HS-27A (cell line): ENCODE results near the gene ADAMTS13.
A peak's percentile ranks its signal among the peaks of the same experiment; 100 is the strongest.
"Not testable (repeated sequence)": the region's sequence is repeated elsewhere in the genome, so short reads cannot be mapped to it uniquely, and the experiment has no call there.

Experiments
- DNase-seq: peaks from one replicate; pipeline ENCODE4 v3.0.0-alpha.2; 2012; ENCODE audit warnings: low read depth, missing footprints

ADAMTS13 gene

GRCh38 chr9:133421615-133422542, at the start of gene ADAMTS13:
ADAMTS13 (plus strand) TSS chr9:133422367; CDS start chr9:133422444, 77 bp downstream.
- no peak for DNase-seq

- no peak for DNase-seq
These were observed 47.5 kb upstream of the ADAMTS13 start for GRCh38 chr9:133374612-133375115.

- DNase-seq, result no peak
These were observed 46.9 kb upstream of the ADAMTS13 start for GRCh38 chr9:133375116-133375723.

- peak; percentile 42 for DNase-seq
These were observed 46.2 kb upstream of the ADAMTS13 start, which contains the start of the genes STKLD1 and SURF4 for GRCh38 chr9:133375724-133376654. STKLD1 (plus strand) TSS chr9:133376366; CDS start chr9:133376474, 108 bp downstream. SURF4 (minus strand) TSS chr9:133376060; CDS start chr9:133375969, 91 bp downstream.

- DNase-seq, result not testable (repeated sequence)
These were observed 44.9 kb upstream of the ADAMTS13 start for GRCh38 chr9:133377280-133377679.

GRCh38 chr9:133377721-133378216, 44.4 kb upstream of the ADAMTS13 start:
- no peak for DNase-seq

GRCh38 chr9:133378408-133378962, 43.7 kb upstream of the ADAMTS13 start:
- no peak for DNase-seq

GRCh38 chr9:133379153-133380086, 42.7 kb upstream of the ADAMTS13 start:
- DNase-seq, result no peak

GRCh38 chr9:133380734-133381133, 41.4 kb upstream of the ADAMTS13 start:
- no peak for DNase-seq

GRCh38 chr9:133382507-133383141, 39.5 kb upstream of the ADAMTS13 start:
- no peak for DNase-seq

- no peak for DNase-seq
These were observed 38.7 kb upstream of the ADAMTS13 start for GRCh38 chr9:133383438-133383837.

GRCh38 chr9:133384736-133385321, 37.3 kb upstream of the ADAMTS13 start:
- DNase-seq, result no peak

- DNase-seq, result no peak
These were observed 36.7 kb upstream of the ADAMTS13 start for GRCh38 chr9:133385452-133385851.

GRCh38 chr9:133386338-133386737, 35.8 kb upstream of the ADAMTS13 start:
- DNase-seq, result no peak

GRCh38 chr9:133387680-133388079, 34.5 kb upstream of the ADAMTS13 start:
- no peak for DNase-seq

- no peak for DNase-seq
These were observed 33.1 kb upstream of the ADAMTS13 start for GRCh38 chr9:133389025-133389557.

GRCh38 chr9:133389562-133389961, 32.6 kb upstream of the ADAMTS13 start:
- no peak for DNase-seq

- no peak for DNase-seq
These were observed 31.5 kb upstream of the ADAMTS13 start for GRCh38 chr9:133390713-133391112.

- DNase-seq, result not testable (repeated sequence)
These were observed 30.7 kb upstream of the ADAMTS13 start for GRCh38 chr9:133391449-133391848.
